AG09319 (cell line): Measurements from ENCODE around the gene LRRC8D.
A peak's percentile ranks its signal among the peaks of the same experiment; 100 is the strongest.

ENCODE experiments used
- DNase-seq: peaks from one replicate; pipeline ENCODE4 v3.0.0-alpha.2; 2010; ENCODE audit warnings: low read depth; ENCODE audit errors: extremely low read depth
- CTCF ChIP-seq: IDR thresholded peaks from 2 replicates; pipeline ENCODE4 v1.5.1; 2011; ENCODE audit warnings: low read depth, mild to moderate bottlenecking, inconsistent platforms, low read length, moderate library complexity

Gene LRRC8D

GRCh38 chr1:89965193-89965768 lies 144.4 kb downstream of the LRRC8D start:
- DNase-seq: no peak
- no peak for TF ChIP-seq CTCF

- DNase-seq: no peak
- no peak for TF ChIP-seq CTCF
Observed at GRCh38 chr1:89966656-89967055, 145.8 kb downstream of the LRRC8D start.

GRCh38 chr1:89971600-89971999 lies 150.8 kb downstream of the LRRC8D start:
- no peak for DNase-seq
- TF ChIP-seq CTCF: no peak

- DNase-seq: no peak
- TF ChIP-seq CTCF: no peak
Observed at GRCh38 chr1:89972024-89972423, 151.2 kb downstream of the LRRC8D start.

GRCh38 chr1:89973471-89974127 lies 152.8 kb downstream of the LRRC8D start:
- no peak for TF ChIP-seq CTCF
- no peak for DNase-seq

GRCh38 chr1:89974256-89974655 lies 153.4 kb downstream of the LRRC8D start:
- DNase-seq: no peak
- TF ChIP-seq CTCF: no peak

GRCh38 chr1:89974696-89975470 lies 154.1 kb downstream of the LRRC8D start:
- TF ChIP-seq CTCF: no peak
- peak; percentile 90 for DNase-seq
